ENCODE data around the gene USP6NL. TPM values are rescaled to one million over a fixed set of nuclear protein-coding genes. Genes with fewer than 3 reads are reported as not detected.
"Not testable (repeated sequence)": the region's sequence is repeated elsewhere in the genome, so short reads cannot be mapped to it uniquely, and the experiment has no call there.

Gene USP6NL
- total RNA-seq, 2 donors from 2014 or later = 2.3 to 3.9 TPM

DNA sequence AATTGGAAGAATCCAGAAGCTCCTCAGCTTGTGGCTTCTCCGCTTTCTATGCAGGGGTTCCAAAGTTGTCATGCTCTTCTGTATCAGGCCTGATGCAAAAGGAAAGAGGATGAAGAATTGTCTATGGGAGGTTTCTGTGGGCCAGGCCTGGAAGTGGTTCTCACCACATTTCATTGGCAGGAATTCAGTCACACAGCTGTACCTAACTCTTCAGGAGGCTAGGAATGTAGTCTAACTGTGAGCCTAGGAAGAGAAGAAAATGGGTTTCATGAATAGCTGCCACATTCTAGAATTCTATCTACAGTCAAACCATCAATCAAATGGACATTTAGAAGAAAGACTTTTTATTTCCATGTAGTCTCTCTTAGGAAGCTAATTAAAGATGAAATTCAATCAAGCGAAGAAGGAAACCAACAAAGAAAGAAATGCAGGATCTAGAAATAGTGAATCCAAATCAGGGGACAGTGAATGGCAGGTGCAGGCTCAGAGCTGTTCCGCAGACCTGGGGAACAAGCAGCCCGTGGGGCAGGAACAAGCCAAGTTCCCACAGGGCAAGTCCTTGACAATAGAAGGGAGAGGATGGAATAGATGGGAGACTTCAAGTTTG is 25.4 kb upstream of the USP6NL start:
- peaks cover 6% of the 10 kb centered on the region for H3K4me1 Mint-ChIP-seq (ENCODE audit: low read depth)
- no peaks in the 10 kb centered on the region for H3K9me3 Mint-ChIP-seq
- H3K36me3 Mint-ChIP-seq (ENCODE audit: insufficient read depth in 2 of 2) = no peaks in the 10 kb centered on the region
- DNase-seq (no peak), ATAC-seq (replicated peaks in 1 of 2) (no peak)
- no peak overlapping the region for H3K4me3 Mint-ChIP-seq
- H3K27ac Mint-ChIP-seq = no peak overlapping the region
- peaks cover 15% of the 10 kb centered on the region for H3K27me3 Mint-ChIP-seq (ENCODE audit: low read depth)

- no peak overlapping the region for H3K4me3 Mint-ChIP-seq
- peak; percentile 52 for DNase-seq
- H3K27ac Mint-ChIP-seq = no peak overlapping the region
- ATAC-seq (replicated peaks in 1 of 2) = peak; percentile 99 to 100
- H3K27me3 Mint-ChIP-seq (ENCODE audit: low read depth) = peaks cover 17% of the 10 kb centered on the region
- no peaks in the 10 kb centered on the region for H3K36me3 Mint-ChIP-seq (ENCODE audit: insufficient read depth in 2 of 2)
- no peaks in the 10 kb centered on the region for H3K9me3 Mint-ChIP-seq
- peaks cover 6% of the 10 kb centered on the region for H3K4me1 Mint-ChIP-seq (ENCODE audit: low read depth)
Measured at GRCh38 chr10:11631890-11632587, 20.6 kb upstream of the USP6NL start.

GRCh38 chr10:11631291-11631690 is 19.8 kb upstream of the USP6NL start:
- H3K27ac Mint-ChIP-seq = no peak overlapping the region
- peaks cover 16% of the 10 kb centered on the region for H3K27me3 Mint-ChIP-seq (ENCODE audit: low read depth)
- ATAC-seq (replicated peaks in 1 of 2) = no peak
- H3K4me3 Mint-ChIP-seq = no peak overlapping the region
- H3K4me1 Mint-ChIP-seq (ENCODE audit: low read depth) = peaks cover 6% of the 10 kb centered on the region
- no peak for DNase-seq
- H3K36me3 Mint-ChIP-seq (ENCODE audit: insufficient read depth in 2 of 2) = no peaks in the 10 kb centered on the region
- H3K9me3 Mint-ChIP-seq = no peaks in the 10 kb centered on the region

DNA sequence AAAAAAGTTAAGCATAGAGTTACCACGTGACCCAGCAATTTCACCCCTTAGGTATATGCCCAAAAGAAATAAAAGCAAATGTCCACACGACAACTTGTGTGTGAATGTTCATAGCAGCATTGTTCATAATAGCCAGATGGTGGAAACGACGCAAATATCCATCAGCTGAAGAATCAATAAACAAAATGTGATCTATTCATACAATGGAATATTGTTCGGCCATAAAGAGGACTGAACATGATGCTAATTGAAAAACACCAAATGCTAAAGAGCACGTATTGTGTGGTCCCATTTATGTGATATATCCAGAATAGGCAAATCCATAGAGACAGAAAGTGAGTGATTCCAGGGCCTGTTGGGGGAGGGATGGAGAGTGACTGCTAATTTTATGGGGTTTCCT is 18.3 kb upstream of the USP6NL start:
- Mint-ChIP-seq H3K27ac (no peak overlapping the region), H3K9me3 (no peaks in the 10 kb centered on the region)
- ATAC-seq (replicated peaks in 1 of 2) = no peak

DNA sequence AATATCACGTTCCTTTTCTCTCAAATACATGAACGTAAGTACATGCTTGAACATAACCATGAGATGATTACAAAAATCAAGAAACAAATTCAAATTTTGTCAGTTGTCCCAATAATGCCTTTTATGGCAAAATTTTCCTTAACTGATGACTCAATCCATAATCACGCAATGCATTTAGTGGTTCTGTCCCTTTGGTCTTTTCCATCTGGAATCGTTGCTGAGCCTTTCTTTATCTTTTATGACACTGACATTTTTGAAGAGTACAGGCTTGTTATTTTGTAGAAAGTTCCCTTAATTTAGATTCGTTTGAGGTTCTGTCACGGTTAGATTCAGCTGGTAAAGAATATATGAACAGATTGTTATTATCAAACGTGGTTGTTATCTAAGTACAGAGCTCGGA is 16.5 kb upstream of the USP6NL start:
- Mint-ChIP-seq H3K4me1 (ENCODE audit: low read depth) (peaks cover 11% of the 10 kb centered on the region), H3K27me3 (ENCODE audit: low read depth) (peaks cover 27% of the 10 kb centered on the region)
- not testable (repeated sequence) for H3K27ac Mint-ChIP-seq; H3K4me3 Mint-ChIP-seq; ATAC-seq (replicated peaks in 1 of 2); H3K9me3 Mint-ChIP-seq; H3K36me3 Mint-ChIP-seq (ENCODE audit: insufficient read depth in 2 of 2); DNase-seq

More for the DNA sequence above, 18.3 kb upstream of the USP6NL start:
- H3K27me3 Mint-ChIP-seq (ENCODE audit: low read depth) = peaks cover 16% of the 10 kb centered on the region
- H3K4me3 Mint-ChIP-seq = no peak overlapping the region
- DNase-seq = no peak
- no peaks in the 10 kb centered on the region for H3K36me3 Mint-ChIP-seq (ENCODE audit: insufficient read depth in 2 of 2)
- H3K4me1 Mint-ChIP-seq (ENCODE audit: low read depth) = peaks cover 11% of the 10 kb centered on the region

DNA sequence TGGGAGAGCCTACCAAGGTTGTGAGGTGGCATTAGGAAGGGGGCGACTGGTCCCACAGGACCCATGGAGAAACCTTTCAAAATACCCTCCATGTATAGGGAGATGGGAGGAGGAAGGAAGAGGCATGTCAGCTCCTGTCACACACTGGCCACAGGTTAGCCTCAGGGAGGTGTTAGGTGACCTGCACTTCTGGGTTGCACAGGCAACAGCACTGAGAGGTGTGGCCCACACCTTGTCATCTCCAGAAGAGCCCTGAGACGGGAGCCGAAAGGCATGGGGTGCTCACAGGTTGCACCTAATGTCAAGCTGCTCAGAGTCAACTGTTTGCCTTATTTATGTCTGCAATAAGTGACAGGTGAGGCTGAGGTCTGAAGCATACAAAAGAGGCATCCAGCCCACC is 14.6 kb upstream of the USP6NL start:
- peaks cover 5% of the 10 kb centered on the region for H3K4me1 Mint-ChIP-seq (ENCODE audit: low read depth)
- no peaks in the 10 kb centered on the region for H3K9me3 Mint-ChIP-seq
- H3K36me3 Mint-ChIP-seq (ENCODE audit: insufficient read depth in 2 of 2) = no peaks in the 10 kb centered on the region
- DNase-seq (no peak), ATAC-seq (replicated peaks in 1 of 2) (no peak)
- no peak overlapping the region for H3K27ac Mint-ChIP-seq
- H3K4me3 Mint-ChIP-seq = no peak overlapping the region
- H3K27me3 Mint-ChIP-seq (ENCODE audit: low read depth) = peaks cover 30% of the 10 kb centered on the region

- no peak overlapping the region for H3K27ac Mint-ChIP-seq
- H3K9me3 Mint-ChIP-seq = peaks cover 0 to 1% of the 10 kb centered on the region in 2 donors
- H3K4me3 Mint-ChIP-seq = no peak overlapping the region
- peaks cover 36% of the 10 kb centered on the region for H3K27me3 Mint-ChIP-seq (ENCODE audit: low read depth)
- ATAC-seq (replicated peaks in 1 of 2) (no peak), DNase-seq (no peak)
- peaks cover 5% of the 10 kb centered on the region for H3K4me1 Mint-ChIP-seq (ENCODE audit: low read depth)
- no peaks in the 10 kb centered on the region for H3K36me3 Mint-ChIP-seq (ENCODE audit: insufficient read depth in 2 of 2)
Measured at GRCh38 chr10:11625019-11625735, 13.7 kb upstream of the USP6NL start.

DNA sequence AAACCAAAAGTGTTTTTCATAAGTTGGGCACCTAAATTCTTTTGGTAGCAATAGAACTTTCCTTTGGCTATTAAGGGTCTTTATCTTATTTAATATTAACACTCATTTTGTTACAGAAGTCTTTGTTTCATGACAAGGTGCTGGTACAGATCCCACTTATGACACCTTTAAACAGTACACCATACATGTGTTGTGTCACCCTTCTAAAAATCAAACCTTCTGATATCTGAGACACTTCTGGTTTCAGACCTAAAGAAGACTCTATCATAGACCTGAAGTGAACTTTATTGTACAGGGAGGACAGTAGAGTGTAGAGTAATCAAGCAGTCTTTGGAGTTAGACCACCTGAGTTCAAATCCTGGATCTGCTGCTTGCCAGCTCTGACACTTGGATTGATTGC is 5.8 kb upstream of the USP6NL start:
- no peak overlapping the region for H3K27ac Mint-ChIP-seq
- H3K4me3 Mint-ChIP-seq = no peak overlapping the region
- no peak for DNase-seq
- peaks cover 0 to 3% of the 10 kb centered on the region in 2 donors for H3K36me3 Mint-ChIP-seq (ENCODE audit: insufficient read depth in 2 of 2)
- peaks cover 14% of the 10 kb centered on the region for H3K4me1 Mint-ChIP-seq (ENCODE audit: low read depth)
- peaks cover 24% of the 10 kb centered on the region for H3K27me3 Mint-ChIP-seq (ENCODE audit: low read depth)
- peaks cover 0 to 1% of the 10 kb centered on the region in 2 donors for H3K9me3 Mint-ChIP-seq
- no peak for ATAC-seq (replicated peaks in 1 of 2)

DNA sequence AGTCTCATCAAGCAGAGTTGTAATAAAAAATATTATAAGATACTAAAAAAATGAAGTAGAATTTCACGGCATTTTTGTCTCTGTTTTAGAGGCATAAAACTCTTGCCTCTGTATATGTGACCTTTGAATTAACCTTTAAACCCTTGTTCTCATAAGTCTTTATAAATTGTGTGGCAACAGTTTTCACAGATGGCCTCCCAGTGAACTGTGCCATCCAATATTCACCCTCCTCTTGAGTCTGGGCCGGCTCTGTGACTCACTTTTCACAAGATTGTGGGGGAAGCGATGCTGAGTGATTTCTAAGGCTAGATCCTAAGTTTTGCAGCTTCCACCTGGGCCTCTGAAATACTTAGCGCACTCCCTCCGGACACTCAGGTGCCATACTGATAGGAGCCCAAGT is 4.6 kb upstream of the USP6NL start:
- Mint-ChIP-seq H3K36me3 (ENCODE audit: insufficient read depth in 2 of 2) (peaks cover 2 to 5% of the 10 kb centered on the region in 2 donors), H3K9me3 (peaks cover 0 to 1% of the 10 kb centered on the region in 2 donors), H3K27ac (no peak overlapping the region), H3K4me3 (no peak overlapping the region), H3K4me1 (ENCODE audit: low read depth) (peaks cover 18% of the 10 kb centered on the region), H3K27me3 (ENCODE audit: low read depth) (peaks cover 24% of the 10 kb centered on the region)
- ATAC-seq (replicated peaks in 1 of 2) = no peak
- no peak for DNase-seq

DNA sequence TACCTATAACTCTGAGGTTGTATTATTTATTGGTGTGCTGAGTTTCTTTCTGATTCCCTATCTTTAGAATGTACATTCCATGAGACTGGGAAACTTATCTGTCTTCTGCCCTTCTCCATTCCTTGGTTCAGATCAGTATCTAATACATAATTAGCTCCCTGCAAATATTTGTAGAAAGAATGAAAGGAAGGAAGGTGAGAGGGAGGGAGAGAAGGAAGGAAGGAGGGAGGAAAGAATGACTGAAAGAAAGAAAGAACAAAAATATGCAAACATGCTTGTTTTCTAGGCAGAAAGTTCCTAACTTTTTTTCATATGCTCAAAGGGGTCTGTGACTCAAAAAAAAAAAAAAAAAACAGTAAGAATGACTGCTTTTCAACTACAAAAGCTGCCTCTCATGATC is 3.9 kb upstream of the USP6NL start:
- H3K4me3 Mint-ChIP-seq = no peak overlapping the region
- peaks cover 4 to 5% of the 10 kb centered on the region in 2 donors for H3K36me3 Mint-ChIP-seq (ENCODE audit: insufficient read depth in 2 of 2)
- DNase-seq (no peak), ATAC-seq (replicated peaks in 1 of 2) (no peak)
- peaks cover 0 to 1% of the 10 kb centered on the region in 2 donors for H3K9me3 Mint-ChIP-seq
- peaks cover 20% of the 10 kb centered on the region for H3K27me3 Mint-ChIP-seq (ENCODE audit: low read depth)
- no peak overlapping the region for H3K27ac Mint-ChIP-seq
- peaks cover 20% of the 10 kb centered on the region for H3K4me1 Mint-ChIP-seq (ENCODE audit: low read depth)

- peaks cover 18% of the 10 kb centered on the region for H3K27me3 Mint-ChIP-seq (ENCODE audit: low read depth)
- DNase-seq (no peak), ATAC-seq (replicated peaks in 1 of 2) (peak; percentile 37 to 55)
- H3K27ac Mint-ChIP-seq = peak overlapping the region; percentile 96
- H3K4me3 Mint-ChIP-seq = peak overlapping the region; percentile 83 to 92
- peaks cover 4 to 7% of the 10 kb centered on the region in 2 donors for H3K36me3 Mint-ChIP-seq (ENCODE audit: insufficient read depth in 2 of 2)
- peaks cover 47% of the 10 kb centered on the region for H3K4me1 Mint-ChIP-seq (ENCODE audit: low read depth)
- no peaks in the 10 kb centered on the region for H3K9me3 Mint-ChIP-seq
Measured at GRCh38 chr10:11612021-11613001, 861 bp upstream of the USP6NL start.

DNA sequence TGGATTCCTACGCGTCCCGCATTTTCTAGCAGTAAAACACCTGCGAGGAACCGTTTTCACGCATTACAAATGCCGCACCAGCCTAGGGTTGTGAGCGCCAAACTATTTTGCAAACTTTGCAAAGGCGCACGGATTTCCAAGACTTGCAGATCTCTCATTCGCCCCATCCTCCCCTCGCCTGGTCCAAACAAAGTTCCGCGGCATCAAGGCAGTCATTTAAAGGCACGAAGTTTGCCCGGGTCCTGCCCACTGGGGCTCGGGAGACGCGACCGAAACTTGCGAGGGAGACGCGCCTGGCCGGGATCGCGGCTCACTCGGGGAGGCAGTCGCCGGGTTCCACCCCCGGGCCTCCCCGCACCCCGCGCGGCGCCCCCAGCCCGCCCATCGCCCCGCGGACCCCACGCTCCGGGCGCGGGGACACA is 613 bp downstream of the USP6NL start:
- Mint-ChIP-seq H3K36me3 (ENCODE audit: insufficient read depth in 2 of 2) (peaks cover 4 to 6% of the 10 kb centered on the region in 2 donors), H3K27ac (no peak overlapping the region), H3K4me3 (peak overlapping the region; percentile 83 to 84), H3K4me1 (ENCODE audit: low read depth) (peaks cover 54% of the 10 kb centered on the region), H3K27me3 (ENCODE audit: low read depth) (peaks cover 18% of the 10 kb centered on the region), H3K9me3 (no peaks in the 10 kb centered on the region)
- peak; percentile 32 to 38 for DNase-seq
- peak; percentile 24 to 46 for ATAC-seq (replicated peaks in 1 of 2)

All from activated T-cell treated with anti-CD3 and anti-CD28 coated beads, Interleukin-2, amount 50 U/mL, for 72 hours (primary cell).